ENCODE data around the gene TECTA.

The TECTA gene

DNA sequence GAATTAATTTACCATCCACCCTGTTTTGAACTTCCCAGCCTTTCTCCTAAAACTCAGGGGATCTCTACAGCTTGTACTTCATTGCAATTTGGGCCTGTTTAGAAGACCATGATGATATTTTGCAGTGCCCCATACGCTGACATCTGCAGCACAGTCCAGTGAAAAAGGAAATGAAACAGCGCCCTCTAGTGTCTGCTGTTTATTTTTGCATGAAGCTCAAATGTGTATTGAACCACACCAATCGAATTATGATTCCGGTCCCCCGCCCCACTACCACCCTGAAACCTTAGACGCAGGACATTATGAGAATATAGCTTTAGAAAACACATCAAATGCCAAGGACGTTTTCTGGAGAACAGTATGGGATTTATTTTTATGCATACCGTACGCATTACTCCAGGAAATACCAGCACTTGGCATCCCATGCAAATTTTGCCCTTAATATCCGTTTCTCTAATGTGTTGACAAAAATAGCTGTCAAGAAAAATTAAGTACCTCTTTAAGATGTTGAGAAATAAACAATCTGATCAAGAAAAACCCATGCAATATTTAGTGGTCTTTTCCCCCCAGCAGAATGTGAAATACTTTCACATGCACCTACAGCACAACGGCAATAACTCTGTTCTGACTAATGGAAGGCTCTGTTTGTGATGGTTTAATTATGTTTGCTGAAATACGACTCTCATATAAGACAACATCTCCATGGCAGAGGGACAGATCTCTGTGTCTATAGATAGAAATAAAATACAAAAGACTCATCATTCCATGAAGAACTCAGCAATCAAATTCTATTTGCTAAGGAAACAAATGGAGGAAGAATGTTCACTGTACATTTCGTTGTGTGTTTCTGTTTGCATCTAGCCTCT is 93.9 kb downstream of the TECTA start:
- peak; percentile 78 for DNase-seq

DNA sequence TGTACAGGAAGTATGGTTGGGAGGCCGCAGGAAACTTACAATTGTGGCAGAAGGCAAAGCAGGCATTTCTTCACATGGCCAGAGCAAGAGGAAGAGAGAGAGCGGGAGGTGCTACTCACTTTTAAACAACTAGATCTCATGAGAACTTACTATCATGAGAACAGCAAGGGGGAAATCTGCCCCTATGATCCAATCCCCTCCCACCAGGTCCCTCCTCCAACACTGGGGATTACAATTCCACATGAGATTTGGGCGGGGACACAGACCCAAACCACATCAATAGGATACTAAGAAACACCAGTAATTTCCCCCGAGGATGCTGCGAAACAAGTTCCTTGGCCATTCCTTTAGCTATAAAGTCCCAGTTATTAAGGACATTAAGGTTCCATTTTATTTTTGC is 97.4 kb downstream of the TECTA start:
- DNase-seq = no peak

DNA sequence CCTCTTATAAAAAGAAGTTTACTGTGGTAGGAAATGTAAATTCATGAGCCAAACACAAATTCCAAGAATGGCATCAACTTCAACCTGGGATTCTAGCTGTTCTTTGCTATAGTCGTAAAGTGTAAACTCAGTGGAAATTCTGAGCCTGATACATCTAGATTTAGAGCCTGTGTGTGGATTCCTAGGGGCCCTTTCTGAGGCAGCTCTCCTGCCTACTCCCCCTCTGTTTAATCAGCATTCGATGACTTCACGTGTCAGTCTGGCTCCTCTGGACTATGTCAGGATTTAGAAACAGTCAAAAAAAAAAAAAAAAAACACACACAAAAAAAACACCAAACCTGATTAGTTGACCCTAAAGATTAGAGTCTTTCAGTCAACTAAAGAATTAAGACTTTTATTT is 98.5 kb downstream of the TECTA start:
- no peak for DNase-seq

DNA sequence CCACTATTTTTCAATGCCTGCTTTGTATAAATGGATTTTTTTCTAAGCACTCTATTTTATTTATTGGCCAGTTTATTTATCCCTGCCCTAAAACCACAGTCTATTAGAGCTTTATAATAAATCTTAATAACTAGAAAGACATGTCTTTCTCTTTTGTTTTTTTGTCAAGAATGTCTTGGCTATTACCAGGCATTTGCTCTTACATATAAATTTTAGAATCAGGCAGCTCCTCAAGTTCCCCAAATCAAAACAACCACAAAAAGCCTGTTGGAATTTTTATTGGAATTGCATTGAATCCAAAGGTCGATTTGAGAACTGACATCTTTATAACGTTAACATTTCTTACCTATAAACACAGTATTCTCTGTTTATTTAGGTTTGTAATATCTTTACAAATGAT is 105.8 kb downstream of the TECTA start:
- DNase-seq = no peak

DNA sequence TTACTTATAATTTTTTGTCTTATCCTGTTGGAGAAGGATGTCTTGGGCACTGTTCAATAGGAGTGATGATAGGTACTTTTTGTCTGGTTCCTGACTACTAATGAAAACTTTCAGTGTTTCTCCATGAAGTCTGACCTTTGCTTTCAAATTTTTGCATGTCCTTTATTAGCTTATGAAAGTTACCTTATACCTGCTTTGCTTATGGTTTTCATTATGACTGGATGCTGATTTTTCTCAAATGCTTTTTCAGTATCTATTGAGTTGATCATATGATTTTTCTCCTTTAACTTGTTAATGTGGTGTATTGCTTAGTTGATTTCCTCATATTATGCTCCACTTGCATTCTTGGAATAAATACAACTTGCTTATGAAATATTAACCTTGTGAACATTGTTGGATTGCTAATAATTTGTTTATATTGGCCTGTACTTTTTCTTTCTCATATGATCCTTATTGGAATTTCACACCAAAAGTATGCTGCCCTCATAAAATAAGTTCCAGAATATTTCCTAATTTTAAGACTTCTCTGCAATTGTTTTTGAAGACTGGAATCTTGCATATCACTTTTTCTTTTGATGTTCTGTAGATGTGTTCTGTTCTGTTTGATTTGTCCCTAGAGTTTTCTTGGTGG is 106.6 kb downstream of the TECTA start:
- DNase-seq = no peak

DNA sequence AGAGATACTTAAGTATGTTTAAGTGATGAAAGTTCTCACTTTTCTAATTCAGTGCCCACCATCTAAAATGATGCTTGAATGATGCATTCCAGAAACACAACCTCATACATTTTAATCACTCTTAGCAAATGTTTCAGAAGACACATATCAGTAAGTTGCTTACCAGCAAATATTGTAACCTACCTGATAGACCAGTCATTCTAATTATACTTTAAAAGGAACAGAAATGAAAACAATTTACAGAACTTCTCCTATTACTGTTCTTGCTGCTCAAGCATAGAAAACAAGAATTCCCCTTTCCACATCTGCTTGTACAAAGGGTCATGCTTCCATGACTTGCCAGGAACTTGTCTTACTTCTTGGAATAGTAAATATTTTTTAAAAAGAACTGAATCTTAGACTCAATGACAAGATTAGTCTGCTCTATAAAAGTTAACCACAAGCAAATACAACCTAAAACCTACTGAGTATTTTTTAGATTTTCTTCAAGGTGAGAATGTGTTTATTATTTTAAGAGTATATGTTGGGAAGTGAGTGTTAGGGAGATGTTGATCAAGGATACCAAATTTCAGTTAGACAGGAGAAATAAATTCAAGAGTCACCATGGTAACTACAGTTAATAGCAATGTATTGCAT is 109.5 kb downstream of the TECTA start:
- DNase-seq = no peak

DNA sequence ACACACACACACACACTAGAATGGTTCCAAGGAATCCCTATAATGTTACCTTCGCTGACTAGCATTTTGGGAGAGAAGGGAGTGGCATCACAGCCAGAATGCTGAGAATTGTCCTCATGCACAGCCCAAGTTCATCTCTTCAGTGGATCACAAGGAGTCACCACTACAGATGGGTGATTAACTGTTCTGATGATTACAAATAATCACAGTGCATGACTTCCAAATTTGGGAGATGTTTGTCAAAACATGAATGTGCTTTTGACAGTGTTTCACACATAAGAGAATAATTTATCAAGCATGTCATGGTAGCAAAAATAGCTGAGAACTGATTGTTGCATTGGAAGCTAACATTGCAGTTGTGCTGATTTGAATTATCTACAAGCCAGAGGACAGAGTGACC is 110.6 kb downstream of the TECTA start:
- DNase-seq = no peak

DNA sequence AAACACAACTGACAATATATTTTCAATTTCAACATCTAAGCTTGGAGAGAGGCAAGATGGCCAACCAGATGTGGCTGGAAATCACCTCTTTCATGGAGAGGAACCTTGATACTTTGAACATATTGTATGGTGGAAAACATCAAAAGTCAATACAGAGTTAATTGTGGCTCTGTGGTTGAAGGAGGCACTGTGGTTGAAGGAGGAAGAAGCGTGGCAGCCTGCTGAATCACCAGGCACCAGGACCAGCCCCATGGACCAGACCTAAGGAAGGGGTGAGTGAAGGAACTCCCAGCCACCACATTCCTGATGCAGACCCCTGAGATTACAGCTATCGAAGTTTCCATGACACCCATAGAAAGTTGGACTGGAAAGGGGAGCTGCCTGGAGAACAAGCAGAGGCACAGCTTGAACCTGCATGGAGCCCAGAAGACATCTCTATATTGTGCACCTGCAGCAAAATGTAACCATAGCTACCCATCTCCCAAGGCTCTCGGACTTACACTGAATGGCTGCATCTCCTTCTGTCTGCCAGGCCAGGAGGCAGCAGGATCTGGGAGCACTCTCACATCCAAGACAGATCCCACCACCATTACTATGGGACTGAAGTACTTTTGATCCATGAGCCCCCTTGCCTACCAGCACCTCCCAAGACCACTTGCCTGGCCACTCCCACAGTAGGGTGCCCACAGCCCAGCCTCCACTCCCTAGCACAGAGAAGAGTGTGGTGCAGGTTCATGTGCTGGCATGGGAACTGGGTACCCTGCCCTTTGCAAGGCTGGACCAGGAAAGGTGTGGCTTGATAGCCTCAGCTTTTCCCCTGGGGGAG is 111.7 kb downstream of the TECTA start:
- no peak for DNase-seq

DNA sequence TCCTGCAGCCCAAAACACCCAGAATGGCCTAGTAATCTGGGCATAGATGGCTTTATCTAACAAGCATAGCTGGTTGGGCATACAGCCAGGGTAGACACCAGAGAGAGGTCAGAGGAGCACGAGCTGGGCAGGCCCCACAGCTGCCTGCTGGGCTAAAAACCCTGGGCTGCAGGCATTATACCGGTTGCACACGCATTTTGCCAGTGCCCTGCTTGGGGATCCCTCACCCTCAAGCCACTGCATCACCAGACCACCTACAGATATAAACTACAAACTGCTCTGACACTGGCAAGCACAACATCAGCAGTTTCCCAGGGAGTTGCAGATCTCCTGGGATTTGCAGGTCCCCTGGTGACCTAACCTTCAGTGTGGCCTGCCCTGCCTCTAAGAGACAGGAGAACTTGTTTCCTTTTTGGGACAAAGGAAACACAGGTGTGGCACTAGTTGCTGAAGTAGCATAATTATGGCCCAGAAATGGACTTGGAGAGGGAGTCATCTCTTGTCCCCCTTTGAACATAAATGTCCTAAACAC is 112.4 kb downstream of the TECTA start:
- no peak for DNase-seq

DNA sequence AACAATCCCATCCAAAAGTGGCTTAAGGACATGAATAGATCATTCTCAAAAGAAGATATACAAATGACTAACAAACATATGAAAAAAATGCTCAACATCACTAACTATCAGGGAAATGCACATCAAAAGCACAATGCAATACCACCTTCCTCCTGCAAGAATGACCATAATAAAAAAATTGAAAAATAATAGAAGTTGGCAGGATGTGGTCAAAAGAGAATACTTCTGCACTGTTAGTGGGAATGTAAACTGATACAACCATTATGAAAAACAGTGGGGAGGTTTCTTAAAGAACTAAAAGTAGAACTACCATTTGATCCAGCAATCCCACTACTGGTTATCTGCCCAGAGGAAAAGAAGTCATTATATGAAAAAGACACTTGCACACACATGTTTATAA is 113.8 kb downstream of the TECTA start:
- DNase-seq = no peak

DNA sequence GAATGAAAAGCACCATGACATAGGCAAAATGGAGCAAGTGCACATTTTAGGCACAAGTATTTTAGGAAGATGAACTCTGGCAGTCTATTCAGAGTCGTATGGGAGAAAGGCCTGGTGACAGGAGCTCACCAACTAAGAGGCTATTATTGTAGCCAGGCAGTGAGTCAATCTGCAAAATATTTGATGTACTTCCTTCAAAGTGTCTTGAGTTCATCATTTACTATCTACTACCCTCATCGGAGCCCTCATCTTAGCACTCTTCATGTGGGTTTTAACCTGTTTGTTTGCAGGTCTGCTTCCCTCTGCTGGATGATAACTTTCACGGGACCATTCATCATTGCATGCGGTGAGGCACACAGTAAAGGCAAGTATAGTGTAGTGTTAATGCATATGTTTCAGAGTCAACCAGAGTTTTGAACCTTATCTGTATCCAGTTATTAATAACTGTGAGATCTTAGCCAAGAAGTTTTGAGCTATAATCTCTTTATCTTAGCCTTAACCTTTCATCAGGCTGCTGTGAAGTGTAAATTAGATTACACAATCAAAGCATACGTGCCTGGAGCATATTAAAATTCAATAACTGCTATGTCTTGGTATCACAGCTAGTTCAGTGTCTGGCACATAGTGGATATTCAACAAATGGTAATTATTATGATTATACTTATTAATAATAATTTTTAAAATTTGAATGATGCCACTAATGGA is 120.6 kb downstream of the TECTA start:
- DNase-seq = no peak

DNA sequence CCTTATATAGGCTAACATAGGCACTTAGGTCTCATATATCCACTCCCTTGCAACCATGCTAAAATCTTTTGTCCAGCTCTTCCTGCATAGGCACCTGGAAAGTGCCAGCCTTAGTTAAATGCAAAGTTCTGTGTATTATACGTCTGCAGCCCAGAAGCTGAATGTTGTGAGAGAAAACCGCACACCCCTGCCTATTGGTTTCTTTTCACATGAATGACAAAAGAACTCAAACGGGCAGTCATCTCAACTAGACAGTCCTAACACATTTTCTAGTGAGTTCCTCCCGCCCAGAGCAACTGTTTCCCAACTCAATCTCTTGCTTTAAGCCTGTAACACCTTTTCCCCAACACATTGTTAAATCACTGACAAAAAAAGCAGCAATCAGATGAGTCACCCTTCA is 122.1 kb downstream of the TECTA start:
- DNase-seq = no peak

DNA sequence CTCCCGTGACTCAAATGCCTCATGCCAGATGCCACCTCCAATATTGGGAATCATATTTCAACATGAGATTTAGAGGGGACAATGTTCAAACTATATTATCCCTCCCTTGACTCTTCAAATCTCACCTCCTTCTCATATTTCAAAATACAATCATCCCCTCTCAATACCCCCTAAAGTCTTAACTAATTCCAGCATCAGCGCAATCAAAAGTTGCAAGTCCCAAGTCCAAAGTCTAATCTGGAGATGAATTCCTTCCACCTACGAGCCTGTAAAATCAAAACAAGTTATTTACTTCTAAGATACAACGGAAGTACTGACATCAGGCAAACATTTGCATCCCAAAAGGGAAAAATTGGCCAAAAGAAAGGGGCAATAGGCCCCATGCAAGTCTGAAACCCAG is 124.3 kb downstream of the TECTA start:
- DNase-seq = no peak

DNA sequence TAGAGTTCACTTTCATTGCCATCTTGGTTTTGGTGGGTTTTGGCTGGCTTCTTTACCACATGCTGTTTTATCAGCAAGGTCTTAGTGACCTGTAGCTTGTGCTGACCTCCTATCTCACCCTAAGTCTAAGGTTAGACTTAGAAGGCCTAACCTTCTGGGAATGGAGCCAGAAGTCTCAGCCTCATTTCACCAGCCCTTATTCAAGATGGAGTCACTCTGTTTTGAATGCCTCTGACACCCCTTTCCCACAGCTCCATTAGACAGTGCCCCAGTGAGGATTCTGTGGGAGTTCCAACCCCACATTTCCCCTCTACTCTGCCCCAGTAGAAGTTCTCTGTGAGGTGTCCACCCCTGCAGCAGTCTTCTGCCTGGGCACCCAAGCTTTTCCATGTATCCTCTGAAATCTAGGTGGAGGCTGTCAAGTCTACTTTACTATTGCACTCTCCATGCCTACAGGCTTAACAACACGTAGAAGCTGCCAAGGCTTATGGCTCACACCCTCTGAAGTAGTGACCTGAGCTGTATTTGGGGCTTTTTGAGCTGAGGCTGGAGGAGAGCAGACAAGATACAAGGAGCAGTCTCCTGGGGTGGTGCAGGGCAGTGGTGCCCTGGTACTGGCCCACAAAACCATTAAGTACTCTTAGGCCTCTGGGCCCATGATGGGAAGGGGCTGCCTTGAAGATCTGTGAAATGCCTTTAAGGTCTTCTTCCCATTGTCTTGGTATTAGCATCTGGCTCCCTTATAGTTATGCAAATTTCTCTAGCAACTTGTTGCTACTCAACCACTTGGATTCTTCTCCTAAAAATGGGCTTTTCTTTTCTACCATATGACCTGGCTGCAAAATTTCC is 125.6 kb downstream of the TECTA start:
- no peak for DNase-seq

DNA sequence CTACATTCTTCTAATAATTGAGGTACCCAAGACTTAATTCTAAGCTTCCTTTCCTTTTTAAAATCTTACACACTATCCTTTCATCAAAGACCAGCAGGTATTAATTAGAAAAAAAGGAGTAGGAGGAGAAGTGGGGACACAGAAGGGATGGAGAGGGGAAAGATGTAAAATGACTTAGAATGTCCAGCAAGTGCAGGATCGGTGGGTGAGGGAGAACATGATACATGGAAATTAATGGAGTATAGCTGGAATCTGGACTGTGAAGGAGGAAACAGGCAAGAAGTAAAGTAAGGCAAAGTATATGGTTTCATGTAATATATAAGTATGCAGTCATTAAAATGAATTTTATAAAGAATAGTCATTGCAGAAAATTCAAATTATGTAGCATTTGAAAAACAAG is 127.8 kb downstream of the TECTA start:
- no peak for DNase-seq

DNA sequence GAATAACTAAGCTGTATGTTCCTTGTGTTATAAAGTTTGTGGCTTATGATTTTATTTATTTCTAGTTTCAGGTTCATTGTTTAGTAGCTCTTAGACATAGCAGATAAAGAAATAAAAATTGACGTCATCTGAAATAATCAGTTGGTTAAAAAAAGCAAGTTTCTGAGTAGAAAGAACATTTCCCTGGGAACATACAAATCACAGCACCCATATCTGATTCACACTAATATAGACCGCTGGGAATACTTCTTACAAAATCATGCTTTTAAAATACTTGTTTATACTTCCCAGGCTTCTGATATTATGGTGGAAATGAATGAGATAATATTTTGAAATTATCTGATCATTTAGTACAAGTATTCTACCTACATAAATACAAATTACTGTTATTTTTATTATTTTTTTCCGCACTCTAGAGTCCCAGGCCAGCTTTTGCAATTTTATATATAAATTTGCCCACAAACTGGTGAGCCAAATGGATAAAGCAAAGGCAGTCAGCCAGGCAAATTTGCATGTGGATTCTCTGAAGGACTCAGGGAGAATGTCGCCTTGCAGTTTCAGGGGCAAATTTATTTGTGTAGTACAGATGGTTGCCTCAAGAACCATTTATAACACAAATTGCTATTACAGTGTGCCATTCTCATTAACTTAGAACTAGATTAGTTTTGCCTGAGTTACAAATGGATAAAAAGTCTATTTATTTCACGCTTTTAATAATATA is 128.6 kb downstream of the TECTA start:
- no peak for DNase-seq

DNA sequence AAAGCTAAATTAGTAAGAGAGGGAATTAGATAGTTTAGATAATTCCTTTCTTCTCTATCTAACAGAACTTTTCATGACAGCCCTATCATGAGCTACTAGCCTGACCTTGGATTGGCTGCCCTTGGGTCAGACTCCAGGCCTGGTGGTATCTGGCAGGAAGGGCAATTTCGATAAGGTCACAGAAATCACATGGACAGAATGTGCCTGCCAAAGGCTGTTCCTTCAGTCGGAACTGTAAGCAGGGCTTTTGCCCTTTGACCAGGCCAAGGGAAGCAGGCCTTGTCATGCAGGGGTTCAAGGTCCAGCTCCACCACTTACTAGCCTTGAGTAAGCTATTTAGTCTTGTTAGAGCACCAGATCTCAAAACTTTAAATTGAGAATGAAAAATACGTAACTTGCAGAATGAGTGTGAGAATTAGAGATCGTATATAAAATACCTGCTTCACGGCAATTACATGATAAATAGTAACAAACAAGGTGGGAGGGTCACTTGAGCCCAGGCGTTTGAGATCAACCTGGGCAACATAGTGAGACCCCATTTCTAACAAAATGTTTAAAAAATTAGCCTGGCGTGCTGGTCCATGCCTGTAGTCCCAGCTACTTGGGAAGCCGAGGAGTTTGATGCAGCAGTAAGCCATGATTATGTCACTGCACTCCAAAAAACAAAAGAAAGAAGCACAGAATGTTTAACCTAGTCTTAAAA is 130.7 kb downstream of the TECTA start:
- no peak for DNase-seq

DNA sequence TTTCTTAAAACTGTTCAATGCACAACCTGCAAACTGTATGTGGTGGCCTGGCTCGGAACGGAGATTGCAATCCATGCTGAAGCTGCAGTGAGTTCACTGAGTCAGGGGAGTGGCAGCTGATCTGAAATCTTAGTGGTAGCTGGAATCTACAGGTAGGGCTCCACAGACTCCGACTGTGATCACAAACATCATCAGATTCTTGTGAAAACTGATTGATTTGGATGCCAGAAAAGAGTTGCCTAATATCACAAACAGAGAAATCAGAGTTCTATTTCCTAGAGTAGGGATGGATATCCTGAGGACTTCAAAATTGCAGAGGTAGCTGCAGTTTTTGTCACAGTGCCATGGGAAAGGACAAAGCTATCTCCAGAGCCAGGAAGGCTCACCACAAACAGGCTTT is 134.0 kb downstream of the TECTA start:
- DNase-seq = no peak

DNA sequence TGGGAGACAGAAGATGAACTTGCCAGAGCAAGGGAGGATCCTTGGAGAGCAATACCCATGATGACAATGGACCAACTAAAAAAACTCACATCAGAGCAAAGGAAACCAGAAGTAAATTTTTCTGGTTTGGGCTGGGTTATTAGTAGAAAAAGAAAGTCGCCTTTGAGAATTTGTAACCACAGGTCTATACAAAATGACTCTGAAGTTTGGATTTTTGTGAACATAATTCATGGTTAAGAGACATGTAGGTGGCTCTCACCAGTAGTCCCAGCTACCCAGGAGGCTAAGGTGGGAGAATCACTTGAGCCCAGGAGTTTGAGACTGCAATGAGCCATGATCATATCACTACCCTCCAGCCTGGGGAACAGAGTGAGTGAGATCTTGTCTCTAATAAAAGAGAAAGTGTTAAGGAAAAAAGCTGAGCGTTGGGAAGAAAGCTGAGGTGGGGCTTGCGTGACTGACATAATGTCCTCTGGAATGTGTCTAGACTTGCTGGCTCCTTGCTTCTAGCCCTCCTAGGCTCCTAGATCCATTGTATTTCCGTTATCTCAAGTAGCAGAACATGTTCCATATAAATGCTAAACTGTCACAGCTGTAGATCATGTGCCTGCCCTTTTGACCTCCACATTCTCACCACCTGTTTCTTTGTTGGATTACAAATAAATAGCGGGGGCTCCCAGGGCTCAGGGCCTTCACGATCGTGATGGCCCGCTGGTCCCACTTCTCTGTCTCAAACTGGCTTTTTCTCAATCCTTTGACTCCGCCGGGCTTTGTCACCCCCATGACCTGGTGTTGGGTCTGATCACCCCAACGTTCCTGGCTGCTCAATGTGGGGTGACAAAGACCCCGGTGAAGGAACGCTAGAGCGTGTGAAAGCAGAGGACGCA is 135.3 kb downstream of the TECTA start:
- DNase-seq = no peak
